DMS53 (cell line): ENCODE data around the gene FAM50B.
A peak's percentile ranks its signal among the peaks of the same experiment; 100 is the strongest.

Experiments used
- DNase-seq: peaks from one replicate; lab custom pipeline; 2025; lab: John Stamatoyannopoulos, UW

The FAM50B gene

DNA sequence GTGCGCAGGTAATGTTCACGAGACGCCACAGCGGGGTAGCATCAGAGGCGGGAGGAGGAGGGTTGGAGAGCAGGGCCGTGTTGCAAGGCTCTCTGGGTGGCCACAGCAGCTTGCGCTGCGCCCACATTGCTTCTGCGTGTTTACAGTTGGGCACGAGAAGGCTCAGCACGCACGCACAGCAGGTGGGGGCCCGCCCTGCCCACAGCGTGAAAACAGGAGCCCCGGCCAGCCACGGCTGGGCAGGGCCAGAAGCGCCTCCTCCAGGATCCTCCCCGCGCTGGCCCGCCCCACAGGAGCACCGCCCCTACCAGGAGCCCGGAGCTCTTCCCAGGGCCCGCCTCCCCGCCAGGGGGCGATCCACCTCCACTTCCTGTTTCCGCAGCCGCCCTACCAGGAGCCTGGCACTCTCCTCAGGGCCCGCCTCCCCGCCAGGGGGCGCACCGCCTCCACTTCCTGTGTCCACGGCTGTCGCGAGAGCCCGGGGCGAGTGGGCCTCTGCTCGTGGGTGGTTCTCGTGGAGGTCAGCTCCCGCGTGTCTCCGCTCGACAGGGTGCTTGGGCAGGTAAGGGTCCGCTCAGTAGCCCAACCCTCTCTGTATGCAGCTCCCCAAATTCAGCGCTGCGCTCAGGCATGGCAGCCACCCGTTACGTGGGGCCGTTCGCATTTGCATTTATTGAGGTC lies at the start of gene FAM50B:
Gene FAM50B (plus strand): TSS at position 449 of the 681 bp plus-strand sequence. CDS start 439 bp downstream, outside the sequence.
- DNase-seq: peak; percentile 87

GRCh38 chr6:3799719-3800118 lies 49.5 kb upstream of the FAM50B start:
- no peak for DNase-seq

DNA sequence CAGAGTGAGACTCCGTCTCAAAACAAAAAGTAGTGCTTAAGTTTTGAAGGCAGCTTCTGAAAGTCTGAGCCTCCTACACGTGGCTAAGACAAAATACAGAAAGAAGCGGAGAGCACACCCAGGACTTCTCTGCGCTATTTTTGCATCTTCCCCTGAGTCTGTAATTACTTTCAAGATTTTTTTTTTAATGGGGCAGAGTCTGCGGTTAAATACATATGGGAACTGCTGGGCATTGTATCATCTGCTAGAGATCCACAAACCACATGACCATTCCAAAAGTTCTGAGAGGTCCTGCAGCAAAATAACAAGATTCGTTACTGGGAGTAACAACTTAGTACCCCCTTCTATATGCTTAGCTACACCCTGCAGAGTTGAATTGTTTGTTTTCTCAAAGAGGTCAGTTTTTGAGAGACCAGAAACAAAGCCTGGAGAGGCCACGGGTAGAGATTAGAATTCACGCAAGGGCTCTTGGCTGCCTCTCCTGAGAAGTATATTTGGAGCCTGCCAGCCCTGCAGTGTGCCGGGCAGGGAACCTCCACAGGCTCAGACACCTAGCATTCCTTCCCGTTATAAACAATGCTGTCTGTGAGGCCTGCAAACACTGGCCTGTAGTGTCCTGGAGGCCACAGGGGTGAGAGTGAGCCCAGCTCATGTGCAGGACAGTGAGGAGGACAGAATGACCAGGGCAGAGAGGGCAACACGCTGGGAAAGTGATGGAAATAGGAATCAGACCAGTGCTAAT lies 48.2 kb upstream of the FAM50B start:
- DNase-seq: no peak

GRCh38 chr6:3801960-3802359 lies 47.2 kb upstream of the FAM50B start:
- no peak for DNase-seq

DNA sequence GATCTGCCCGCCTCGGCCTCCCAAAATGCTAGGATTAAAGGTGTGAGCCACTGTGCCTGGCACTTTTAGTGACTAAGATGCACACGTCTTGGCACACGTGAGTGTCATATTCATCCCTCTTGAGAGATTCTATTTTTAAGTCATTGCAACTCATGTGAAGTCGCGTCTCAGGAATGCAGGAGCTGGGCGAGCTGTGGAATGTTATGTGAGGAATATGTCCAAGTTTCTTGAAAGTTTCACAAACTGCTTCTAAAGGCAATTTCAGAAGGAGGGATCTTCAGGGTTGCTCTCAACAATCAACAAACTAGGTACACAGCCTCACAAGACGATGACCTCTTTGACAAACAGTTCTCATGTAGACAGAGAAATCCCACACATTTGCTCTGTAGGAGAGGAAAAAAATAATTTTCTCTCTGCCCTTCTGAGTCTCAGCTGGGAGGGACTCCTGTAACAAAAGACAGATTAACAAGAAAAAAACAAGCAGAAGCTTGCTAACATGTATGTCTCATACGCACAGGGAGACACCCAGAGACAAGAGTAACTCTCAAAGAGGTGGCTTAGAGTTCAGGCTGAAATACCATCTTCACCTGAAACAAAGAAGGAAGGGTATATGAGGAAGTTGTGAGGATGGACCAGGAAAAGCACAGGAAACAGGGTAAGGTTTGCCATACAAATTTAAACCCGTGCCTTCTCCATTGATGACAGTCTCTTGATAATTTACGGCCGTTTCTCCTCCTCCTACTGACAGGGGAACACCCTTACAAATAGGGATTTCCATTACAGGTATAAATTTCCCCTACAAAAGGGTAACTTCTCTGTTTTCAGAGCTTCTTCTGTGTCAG lies 45.3 kb upstream of the FAM50B start:
- no peak for DNase-seq

DNA sequence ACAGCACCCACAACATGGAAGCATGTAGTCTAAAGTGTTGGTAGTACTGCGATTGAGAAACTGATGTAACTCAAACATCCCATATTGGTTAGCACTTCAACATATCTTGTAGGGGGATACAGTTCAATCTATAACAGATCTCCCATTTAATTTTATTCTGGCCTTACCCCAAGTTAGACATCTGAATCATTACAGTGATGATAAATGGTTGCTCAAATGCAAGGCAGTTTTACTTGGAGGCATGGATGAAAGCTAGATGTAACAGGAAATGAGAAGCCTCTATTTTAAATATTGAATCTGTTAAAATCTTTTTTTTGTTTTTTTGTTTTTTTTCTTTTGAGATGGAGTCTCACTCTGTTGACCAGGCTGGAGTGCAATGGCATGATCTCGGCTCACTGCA lies 44.2 kb upstream of the FAM50B start:
- DNase-seq: no peak

DNA sequence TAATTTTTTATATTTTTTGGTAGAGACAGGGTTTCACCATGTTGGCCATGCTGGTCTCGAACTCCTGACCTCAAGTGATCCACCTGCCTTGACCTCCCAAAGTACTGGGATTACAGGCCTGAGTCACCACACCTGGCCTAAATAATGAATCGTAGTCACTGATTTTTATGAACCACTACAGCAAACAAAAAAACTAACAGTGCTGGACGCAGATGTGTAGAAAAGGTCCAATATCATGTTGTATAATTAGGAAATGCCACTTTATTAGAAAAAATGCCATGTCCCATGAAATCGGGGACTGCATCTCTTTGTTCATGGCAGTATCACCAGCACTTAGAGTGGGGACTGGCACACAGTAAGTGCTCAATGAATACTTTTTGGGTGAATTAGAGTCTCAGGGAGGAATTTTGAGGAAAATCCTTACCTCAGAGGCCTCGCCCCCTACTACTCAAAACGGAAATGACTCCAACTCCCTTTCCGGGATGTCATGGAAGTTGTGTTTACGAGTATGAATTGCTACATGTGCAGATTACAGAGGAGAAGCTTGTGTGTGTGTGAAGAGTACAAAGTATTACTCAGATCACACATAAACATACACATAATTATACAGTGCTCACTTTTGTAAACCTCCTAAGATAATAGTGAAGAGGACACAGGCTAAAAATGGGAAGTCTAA lies 43.6 kb upstream of the FAM50B start:
- no peak for DNase-seq

DNA sequence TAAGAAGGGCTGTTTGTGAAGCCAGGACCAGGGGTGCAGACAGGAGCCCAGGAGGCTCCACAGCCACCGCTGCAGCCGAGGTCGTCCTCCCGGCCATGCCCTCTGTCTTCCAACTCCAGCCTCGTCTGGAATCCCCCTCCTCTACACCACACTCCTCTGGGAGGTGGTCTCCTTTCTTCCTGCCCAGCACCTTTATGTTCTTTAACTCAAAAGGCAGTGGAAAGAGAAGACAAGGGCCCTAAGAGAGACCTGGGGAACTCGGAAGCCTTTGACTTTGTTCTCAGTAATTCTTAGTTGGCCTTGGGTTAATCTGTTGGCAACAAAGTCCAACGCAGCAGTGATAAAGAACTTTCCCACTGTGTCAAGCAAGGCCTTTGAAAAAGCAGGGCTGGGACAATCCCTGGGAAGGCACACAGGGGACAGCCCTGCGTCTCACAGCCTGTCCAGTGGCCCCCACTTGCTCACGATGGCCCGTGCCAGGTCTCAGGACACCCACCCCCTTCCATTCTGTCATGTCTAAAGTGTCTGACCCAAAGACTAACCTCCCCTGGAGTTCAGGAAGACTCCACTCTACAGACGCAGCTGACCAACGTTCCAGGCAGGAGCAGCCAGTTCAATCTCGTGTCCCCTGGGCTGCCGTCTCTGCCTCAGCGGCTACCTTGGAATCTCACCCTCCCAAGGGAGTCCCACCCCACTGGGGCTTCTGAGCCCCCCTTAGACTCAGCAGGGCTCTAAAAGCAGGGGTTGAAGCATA lies 42.8 kb upstream of the FAM50B start:
- no peak for DNase-seq

- DNase-seq: no peak
These were observed 41.0 kb upstream of the FAM50B start for GRCh38 chr6:3808199-3808598.

- DNase-seq: peak; percentile 44
These were observed 40.2 kb upstream of the FAM50B start for GRCh38 chr6:3808759-3809514.

DNA sequence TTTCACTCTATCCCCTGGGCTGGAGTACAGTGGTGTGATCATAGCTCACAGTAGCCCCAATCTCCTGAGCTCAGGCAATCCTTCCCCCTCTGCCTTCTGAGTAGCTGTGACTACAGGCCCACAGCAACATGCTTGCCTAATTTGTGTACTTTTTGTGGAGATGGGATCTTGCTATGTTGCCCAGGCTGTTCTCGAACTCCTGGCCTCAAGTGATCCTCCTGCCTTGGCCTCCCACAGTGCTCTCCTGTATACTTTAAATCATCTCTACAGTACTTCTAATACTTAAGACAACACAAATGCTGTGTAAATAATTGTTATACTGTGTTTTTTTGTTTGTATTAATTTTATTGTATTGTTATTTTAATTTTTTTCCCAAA lies 39.7 kb upstream of the FAM50B start:
- DNase-seq: no peak

GRCh38 chr6:3809982-3810381 lies 39.2 kb upstream of the FAM50B start:
- no peak for DNase-seq

GRCh38 chr6:3811191-3811590 lies 38.0 kb upstream of the FAM50B start:
- no peak for DNase-seq

- DNase-seq: no peak
These were observed 36.6 kb upstream of the FAM50B start for GRCh38 chr6:3812596-3812995.

- DNase-seq: peak; percentile 68
These were observed 35.9 kb upstream of the FAM50B start for GRCh38 chr6:3813150-3813780.

DNA sequence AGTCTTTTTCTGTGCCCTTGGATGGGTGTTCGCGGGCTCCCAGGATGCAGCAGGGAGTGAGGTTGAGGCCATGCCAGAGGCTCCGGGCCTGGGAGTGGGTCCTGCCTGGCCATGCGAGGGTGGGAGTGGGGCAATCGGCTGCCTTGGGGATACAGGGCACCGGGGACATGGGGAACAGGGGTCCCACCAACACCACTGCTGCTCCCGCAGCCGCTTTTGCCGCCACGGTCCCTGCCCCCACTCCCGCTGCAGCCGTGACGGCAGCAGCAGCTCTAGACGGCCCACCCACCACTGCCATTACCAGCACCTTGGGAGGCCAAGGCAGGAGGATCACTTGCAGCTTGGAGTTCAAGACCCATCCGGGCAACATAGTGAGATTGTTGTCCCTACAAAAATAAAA lies 35.3 kb upstream of the FAM50B start:
- DNase-seq: no peak

- no peak for DNase-seq
These were observed 34.6 kb upstream of the FAM50B start for GRCh38 chr6:3814539-3814938.

- DNase-seq: no peak
These were observed 32.9 kb upstream of the FAM50B start for GRCh38 chr6:3816251-3816650.

GRCh38 chr6:3819161-3820110 lies 29.7 kb upstream of the FAM50B start:
- no peak for DNase-seq
